ENCODE data around the gene ELL.

- no peak for TF ChIP-seq CTCF (IDR thresholded peaks at IDR 0.05)
- TF ChIP-seq REST (IDR thresholded peaks at IDR 0.05; ENCODE audit: low read depth, low read length) = no peak
- no peak for TF ChIP-seq EZH2phosphoT487 (IDR thresholded peaks at IDR 0.05; ENCODE audit: borderline replicate concordance, low read depth)
- TF ChIP-seq POLR2AphosphoS5 (IDR thresholded peaks at IDR 0.05; ENCODE audit: low read depth, low read length) = no peak
- TF ChIP-seq TAF1 (IDR thresholded peaks at IDR 0.05; ENCODE audit: borderline replicate concordance, low read depth, low read length) = no peak
- no peak for TF ChIP-seq TCF12 (IDR thresholded peaks at IDR 0.05)
- no peak for TF ChIP-seq SIN3A (IDR thresholded peaks at IDR 0.05; ENCODE audit: borderline replicate concordance, low read depth, low read length)
- no peak for TF ChIP-seq RAD21 (IDR thresholded peaks at IDR 0.05; ENCODE audit: low read length)
These were observed 78.9 kb downstream of the ELL start for GRCh38 chr19:18442941-18443340.
